ENCODE results near the gene ZNRD2.

GRCh38 chr11:65563601-65564000, 6.7 kb upstream of the ZNRD2 start:
- TF ChIP-seq CTCF (IDR thresholded peaks at IDR 0.05; ENCODE audit: low read length): no peak
- TF ChIP-seq EZH2 (optimal IDR thresholded peaks at IDR 0.05; ENCODE audit: low read depth, low read length): no peak
